CD14-positive monocyte (primary cell): ENCODE data around the gene UBE2O. TPM values are rescaled to one million over a fixed set of nuclear protein-coding genes. Genes with fewer than 3 reads are reported as not detected.

Experiments used
- DNase-seq, 3 donors: peaks; one replicate each; pipeline ENCODE4 v3.0.0-alpha.2; 2011 to 2022
- H2AFZ ChIP-seq: 2 replicates; pipeline ENCODE4 v1.6.0; 2012; ENCODE audit warnings: mild to moderate bottlenecking, low read depth, low read length, inconsistent platforms; ENCODE audit not compliant: insufficient read depth, poor library complexity, severe bottlenecking
- H3K27ac ChIP-seq, 2 donors: 1 replicate in 1 of 2; 2 replicates in 1 of 2; pipeline ENCODE4 v1.5.1; 2012 to 2013; ENCODE audit warnings: low read length in 2 of 2, control low read depth in 1 of 2, inconsistent platforms in 1 of 2, low read depth in 1 of 2, mild to moderate bottlenecking in 1 of 2
- H3K27me3 ChIP-seq, 2 donors: one replicate each; pipeline versions ENCODE4 v1.6.0 to v1.6.1; 2011 to 2013; ENCODE audit warnings: low read length in 2 of 2; ENCODE audit not compliant: control insufficient read depth in 2 of 2, insufficient read depth in 2 of 2
- H3K36me3 ChIP-seq, 2 donors: replicated peaks in 1 of 2; 1 replicate in 1 of 2; 2 replicates in 1 of 2; pipeline versions ENCODE4 v1.5.1 to v1.6.1; 2012 to 2013; ENCODE audit warnings: low read length in 2 of 2, control low read depth in 1 of 2, inconsistent platforms in 1 of 2, mild to moderate bottlenecking in 1 of 2; ENCODE audit not compliant: insufficient read depth in 2 of 2, control insufficient read depth in 1 of 2
- H3K4me1 ChIP-seq, 2 donors: 1 replicate in 1 of 2; 2 replicates in 1 of 2; pipeline versions ENCODE4 v1.5.1 to v1.6.1; 2012 to 2013; ENCODE audit warnings: low read length in 2 of 2, control low read depth in 1 of 2, inconsistent platforms in 1 of 2, mild to moderate bottlenecking in 1 of 2, moderate library complexity in 1 of 2; ENCODE audit not compliant: insufficient read depth in 2 of 2, control insufficient read depth in 1 of 2
- H3K4me2 ChIP-seq: replicated peaks from 2 replicates; pipeline ENCODE3; 2012; ENCODE audit warnings: low read length, moderate library complexity, mild to moderate bottlenecking; ENCODE audit not compliant: poor library complexity, severe bottlenecking; ENCODE audit errors: extremely low read depth
- H3K4me3 ChIP-seq, 3 experiments: fragments of 200-600 bp in 1 of 3; sonication (generic) in 1 of 3; replicated peaks in 1 of 3; 1 replicate in 2 of 3; 2 replicates in 1 of 3; pipeline ENCODE4 v1.5.1; 2011 to 2013; ENCODE audit warnings: low read length in 3 of 3, mild to moderate bottlenecking in 3 of 3, control low read depth in 2 of 3, low read depth in 2 of 3, inconsistent platforms in 1 of 3, moderate library complexity in 1 of 3
- H3K79me2 ChIP-seq: 2 replicates; pipeline ENCODE4 v1.6.0; 2012; ENCODE audit warnings: mild to moderate bottlenecking, control low read depth, inconsistent platforms, low read length, moderate library complexity; ENCODE audit not compliant: insufficient read depth
- H3K9ac ChIP-seq: 2 replicates; pipeline ENCODE4 v1.6.0; 2017; ENCODE audit warnings: low read length, mild to moderate bottlenecking; ENCODE audit not compliant: insufficient read depth, poor library complexity, severe bottlenecking
- H3K9me3 ChIP-seq, 2 donors: replicated peaks in 1 of 2; 1 replicate in 1 of 2; 2 replicates in 1 of 2; pipeline versions ENCODE4 v1.5.1 to v1.6.1; 2012 to 2013; ENCODE audit warnings: low read length in 2 of 2, control low read depth in 1 of 2; ENCODE audit not compliant: control insufficient read depth in 1 of 2, insufficient read depth in 1 of 2
- H4K20me1 ChIP-seq: 2 replicates; pipeline ENCODE4 v1.6.0; 2012; ENCODE audit warnings: mild to moderate bottlenecking, low read length, control low read depth, moderate library complexity; ENCODE audit not compliant: insufficient read depth
- H3K27ac Mint-ChIP-seq, 7 donors: one replicate each; pipeline ENCODE4 v1.8.0; 2020; ENCODE audit warnings: mild to moderate bottlenecking in 7 of 7, mixed read lengths in 7 of 7, moderate library complexity in 6 of 7, inconsistent platforms in 2 of 7
- H3K27me3 Mint-ChIP-seq, 3 donors: one replicate each; pipeline ENCODE4 v1.8.0; 2021 to 2022; ENCODE audit warnings: low read depth in 3 of 3, mild to moderate bottlenecking in 3 of 3, mixed read lengths in 3 of 3, moderate library complexity in 3 of 3, inconsistent platforms in 1 of 3
- H3K36me3 Mint-ChIP-seq, 2 donors: one replicate each; pipeline ENCODE4 v1.8.0; 2020; ENCODE audit warnings: mixed read lengths in 2 of 2, inconsistent platforms in 1 of 2, mild to moderate bottlenecking in 1 of 2
- H3K4me1 Mint-ChIP-seq: one replicate; pipeline ENCODE4 v1.8.0; 2020; ENCODE audit warnings: mild to moderate bottlenecking, mixed read lengths
- H3K4me3 Mint-ChIP-seq, 2 donors: one replicate each; pipeline ENCODE4 v1.8.0; 2020; ENCODE audit warnings: mild to moderate bottlenecking in 2 of 2, mixed read lengths in 2 of 2, moderate library complexity in 1 of 2
- H3K9me3 Mint-ChIP-seq, 7 donors: one replicate each; pipeline ENCODE4 v1.8.0; 2020 to 2022; ENCODE audit warnings: mixed read lengths in 7 of 7, mild to moderate bottlenecking in 6 of 7, moderate library complexity in 6 of 7, inconsistent platforms in 2 of 7
- CTCF ChIP-seq: fragments of 200-600 bp; IDR thresholded peaks from one replicate; pipeline ENCODE4 v1.8.0; 2022; ENCODE audit warnings: antibody characterized with exemption, mild to moderate bottlenecking
- WGBS: methylation state at CpG from one replicate; pipeline ENCODE4 v1.1.5; 2013; ENCODE audit warnings: missing lambda C conversion rate; ENCODE audit not compliant: insufficient coverage; 5-methylcytosine and 5-hydroxymethylcytosine counted together
- intact Hi-C, 2 donors: fragments of 100-400 bp; cut with micrococcal nuclease; formaldehyde crosslinking; loops; one replicate each; pipeline versions ENCODE4 v1.15.0 to v1.15.1; 2023
- polyA plus RNA-seq, 3 donors: library from polyadenylated mRNA; depleted of rRNA in 1 of 3; unstranded in 2 of 3; stranded (reverse) in 1 of 3; fragments of 300-500 nt in 2 of 3; fragments of >200 nt in 1 of 3; fragmentation: Illumina TruSeq in 2 of 3; gene quantifications; 1 replicate in 2 of 3; 2 replicates in 1 of 3; pipeline ENCODE4 v1.2.3, GENCODE V29; 2012 to 2021

Gene UBE2O
- polyA plus RNA-seq, 3 donors = 1.3 to 15.1 (median 4.5) TPM

GRCh38 chr17:76383546-76384221 is 69.3 kb downstream of the UBE2O start:
- peak; percentile 64 to 72 (median 70) for DNase-seq
- Histone ChIP-seq H3K27me3 (peaks cover 0 to 11% of the 10 kb centered on the region in 2 donors), H4K20me1 (peaks cover 27% of the 10 kb centered on the region), H3K79me2 (no peaks in the 10 kb centered on the region), H3K27ac (peak overlapping the region; percentile 90 to 96), H3K9ac (peak overlapping the region; percentile 87), H3K4me2 (peak overlapping the region; percentile 82), H3K4me3 (peak overlapping the region; percentile 75 to 86 (median 75)), H2AFZ (peak overlapping the region; percentile 81), H3K9me3 (no peaks in the 10 kb centered on the region), H3K4me1 (peaks cover 42 to 57% of the 10 kb centered on the region in 2 donors), H3K36me3 (no peaks in the 10 kb centered on the region)
- Mint-ChIP-seq H3K4me1 (peaks cover 29% of the 10 kb centered on the region), H3K9me3 (peaks cover 0 to 2% (median 0%) of the 10 kb centered on the region in 7 donors), H3K27ac (peak overlapping the region; percentile 87 to 97 (median 91)), H3K36me3 (peaks cover 8 to 11% of the 10 kb centered on the region in 2 donors), H3K4me3 (peak overlapping the region; percentile 96 to 97), H3K27me3 (peaks cover 4 to 17% (median 9%) of the 10 kb centered on the region in 3 donors)
- peak; percentile 40 for TF ChIP-seq CTCF
- intact Hi-C loops = loop anchor here in 1 of 2 donors (2.0 to 10.0 kb wide), 3 partner anchors 29 to 121 kb away; partner anchors contain the start of gene RHBDF2
- WGBS = under 1% methylated on average over 65 of the region's 65 CpGs

- no peak for TF ChIP-seq CTCF
- Histone ChIP-seq H3K9me3 (no peaks in the 10 kb centered on the region), H3K4me1 (peaks cover 42 to 59% of the 10 kb centered on the region in 2 donors), H4K20me1 (peaks cover 27% of the 10 kb centered on the region), H3K36me3 (no peaks in the 10 kb centered on the region), H3K27me3 (peaks cover 0 to 11% of the 10 kb centered on the region in 2 donors), H3K4me3 (peak overlapping the region; percentile 75 to 86 (median 75)), H3K79me2 (no peaks in the 10 kb centered on the region), H2AFZ (peak overlapping the region; percentile 81), H3K4me2 (peak overlapping the region; percentile 82), H3K9ac (peak overlapping the region; percentile 87), H3K27ac (peak overlapping the region; percentile 90 to 96)
- Mint-ChIP-seq H3K36me3 (peaks cover 11 to 16% of the 10 kb centered on the region in 2 donors), H3K27ac (peak overlapping the region; percentile 87 to 97 (median 93)), H3K4me1 (peaks cover 33% of the 10 kb centered on the region), H3K27me3 (peaks cover 4 to 17% (median 9%) of the 10 kb centered on the region in 3 donors), H3K4me3 (peak overlapping the region; percentile 96 to 97), H3K9me3 (peaks cover 0 to 2% (median 0%) of the 10 kb centered on the region in 7 donors)
- intact Hi-C loops = loop anchor here in 1 of 2 donors (5.0 to 10.0 kb wide), 2 partner anchors 81 to 122 kb away; partner anchors contain the start of gene RHBDF2
- WGBS = under 1% methylated on average over 57 of the region's 80 CpGs
- DNase-seq = peak; percentile 68 to 89 (median 76)
These were observed 70.0 kb downstream of the UBE2O start for GRCh38 chr17:76382803-76383545.
